NB4 (cell line): ENCODE measurements around the gene HPSE.

Experiments used
- DNase-seq: peaks from one replicate; pipeline ENCODE4 v3.0.0; 2010; ENCODE audit warnings: low read depth
- H3K4me3 ChIP-seq: one replicate; pipeline ENCODE4 v1.5.1; 2011; ENCODE audit warnings: mild to moderate bottlenecking, low read depth, low read length, moderate library complexity
- CTCF ChIP-seq: IDR thresholded peaks from one replicate; pipeline ENCODE4 v1.5.1; 2012; ENCODE audit warnings: low read depth, low read length
- MAX ChIP-seq: IDR thresholded peaks from 2 replicates; pipeline ENCODE4 v1.6.1; 2011; ENCODE audit warnings: low read depth, low read length
- MYC ChIP-seq: IDR thresholded peaks from 2 replicates; pipeline ENCODE4 v1.6.1; 2011; ENCODE audit warnings: low read depth, low read length
- POLR2A ChIP-seq: IDR thresholded peaks from 2 replicates; pipeline ENCODE4 v1.6.1; 2011; ENCODE audit warnings: mild to moderate bottlenecking; ENCODE audit not compliant: insufficient read length; ENCODE audit errors: extremely low read depth

The HPSE gene

GRCh38 chr4:83251447-83251830 lies 83.2 kb downstream of the HPSE start:
- no peak for TF ChIP-seq POLR2A
- no peak for TF ChIP-seq CTCF
- no peak for TF ChIP-seq MYC
- no peak for TF ChIP-seq MAX
- DNase-seq = no peak
- H3K4me3 ChIP-seq = no peak overlapping the region

- H3K4me3 ChIP-seq = no peak overlapping the region
- TF ChIP-seq MAX (no peak), CTCF (no peak), MYC (no peak), POLR2A (no peak)
- peak; percentile 32 for DNase-seq
Measured at GRCh38 chr4:83250687-83251446, 83.8 kb downstream of the HPSE start.

- DNase-seq = no peak
- TF ChIP-seq MYC = no peak
- no peak for TF ChIP-seq MAX
- no peak overlapping the region for H3K4me3 ChIP-seq
Measured at GRCh38 chr4:83248486-83248885, 86.2 kb downstream of the HPSE start.

- no peak for DNase-seq
- TF ChIP-seq CTCF (no peak), POLR2A (no peak)
- no peak overlapping the region for H3K4me3 ChIP-seq
Measured at GRCh38 chr4:83247415-83248357, 87.0 kb downstream of the HPSE start.
